Stimulated activated naive CD8-positive, alpha-beta T cell treated with anti-CD3 and anti-CD28 coated beads, Interleukin-15, Interleukin-2, amounts not matched to agents 100 ng/mL and 50 ng/mL, for 24 hours (primary cell): ENCODE data around the gene TOM1L2.
A peak's percentile ranks its signal among the peaks of the same experiment; 100 is the strongest.

Source experiments
- H3K27ac Mint-ChIP-seq: one replicate; pipeline ENCODE4 v1.8.0; 2021; ENCODE audit warnings: mild to moderate bottlenecking, mixed read lengths
- H3K27me3 Mint-ChIP-seq: one replicate; pipeline ENCODE4 v1.8.0; 2021; ENCODE audit warnings: mixed read lengths
- H3K36me3 Mint-ChIP-seq: one replicate; pipeline ENCODE4 v1.8.0; 2021; ENCODE audit warnings: low read depth, mixed read lengths
- H3K4me1 Mint-ChIP-seq: one replicate; pipeline ENCODE4 v1.8.0; 2021; ENCODE audit warnings: low read depth, mixed read lengths
- H3K4me3 Mint-ChIP-seq: one replicate; pipeline ENCODE4 v1.8.0; 2021; ENCODE audit warnings: mild to moderate bottlenecking, mixed read lengths
- H3K9me3 Mint-ChIP-seq: one replicate; pipeline ENCODE4 v1.8.0; 2021; ENCODE audit warnings: mixed read lengths

TOM1L2 gene

DNA sequence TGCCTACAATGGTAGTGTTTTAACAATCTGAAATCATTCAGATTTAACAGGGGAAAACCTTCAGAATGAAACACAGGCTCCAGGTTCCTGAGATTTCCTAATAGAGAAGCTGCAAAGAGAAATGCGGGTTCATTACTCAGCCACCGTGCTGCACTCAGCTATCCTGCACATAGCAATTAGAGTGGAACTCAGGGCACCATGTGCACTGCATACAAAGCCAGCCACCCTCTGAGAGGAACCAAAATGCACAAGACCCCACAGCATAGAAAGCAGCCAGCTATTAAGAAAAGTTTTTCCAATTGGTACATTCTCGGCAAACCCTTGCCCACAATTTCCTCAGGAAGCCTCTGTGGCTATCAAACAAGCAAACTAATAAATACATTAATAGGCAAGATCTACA, 37.4 kb downstream of the TOM1L2 start:
- Mint-ChIP-seq H3K4me3 (no peak overlapping the region), H3K9me3 (no peaks in the 10 kb centered on the region), H3K27me3 (no peaks in the 10 kb centered on the region), H3K36me3 (no peaks in the 10 kb centered on the region), H3K4me1 (peaks cover 31% of the 10 kb centered on the region), H3K27ac (no peak overlapping the region)

DNA sequence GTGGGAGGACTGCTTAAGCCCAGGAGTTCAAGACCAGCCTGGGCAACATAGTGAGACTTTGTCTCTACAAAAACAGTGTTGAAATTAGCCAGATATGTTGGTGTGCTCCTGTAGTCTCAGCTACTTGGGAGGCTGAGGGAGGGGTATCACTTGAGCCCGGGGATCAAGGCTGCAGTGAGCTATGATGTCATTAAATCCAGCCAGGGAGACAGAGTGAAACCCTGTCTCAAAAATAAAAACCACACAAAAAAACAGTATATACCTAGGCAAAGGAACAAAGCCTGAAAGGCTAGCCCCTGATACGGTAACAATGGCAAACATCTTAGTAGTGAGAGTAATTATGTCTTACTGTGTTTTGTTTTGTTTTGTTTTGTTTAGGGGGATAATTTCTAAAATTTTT, 38.0 kb downstream of the TOM1L2 start:
- no peaks in the 10 kb centered on the region for H3K9me3 Mint-ChIP-seq
- H3K27ac Mint-ChIP-seq, result no peak overlapping the region
- H3K27me3 Mint-ChIP-seq, result no peaks in the 10 kb centered on the region
- peaks cover 31% of the 10 kb centered on the region for H3K4me1 Mint-ChIP-seq
- H3K4me3 Mint-ChIP-seq, result no peak overlapping the region
- H3K36me3 Mint-ChIP-seq, result no peaks in the 10 kb centered on the region

DNA sequence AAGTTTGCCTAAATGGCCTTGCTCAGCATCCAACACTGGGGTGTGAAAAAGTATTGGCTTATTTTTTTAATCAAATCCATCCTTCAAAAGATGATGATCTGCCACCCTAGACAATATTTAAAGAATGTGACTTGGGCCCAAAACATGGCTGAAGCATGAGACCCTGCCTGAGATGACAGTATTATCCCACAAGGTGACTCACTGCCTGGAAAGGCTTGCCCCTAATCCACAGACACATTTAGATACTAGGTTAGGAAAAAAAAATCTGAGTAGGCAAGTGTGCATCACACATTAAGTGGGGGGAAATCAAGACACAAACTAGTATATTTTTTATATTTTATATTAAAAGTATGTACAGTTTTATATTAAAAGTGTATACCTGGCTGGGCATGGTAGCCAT, 38.4 kb downstream of the TOM1L2 start:
- no peak overlapping the region for H3K4me3 Mint-ChIP-seq
- no peak overlapping the region for H3K27ac Mint-ChIP-seq
- H3K27me3 Mint-ChIP-seq, result no peaks in the 10 kb centered on the region
- H3K9me3 Mint-ChIP-seq, result no peaks in the 10 kb centered on the region
- H3K36me3 Mint-ChIP-seq, result no peaks in the 10 kb centered on the region
- peaks cover 31% of the 10 kb centered on the region for H3K4me1 Mint-ChIP-seq

DNA sequence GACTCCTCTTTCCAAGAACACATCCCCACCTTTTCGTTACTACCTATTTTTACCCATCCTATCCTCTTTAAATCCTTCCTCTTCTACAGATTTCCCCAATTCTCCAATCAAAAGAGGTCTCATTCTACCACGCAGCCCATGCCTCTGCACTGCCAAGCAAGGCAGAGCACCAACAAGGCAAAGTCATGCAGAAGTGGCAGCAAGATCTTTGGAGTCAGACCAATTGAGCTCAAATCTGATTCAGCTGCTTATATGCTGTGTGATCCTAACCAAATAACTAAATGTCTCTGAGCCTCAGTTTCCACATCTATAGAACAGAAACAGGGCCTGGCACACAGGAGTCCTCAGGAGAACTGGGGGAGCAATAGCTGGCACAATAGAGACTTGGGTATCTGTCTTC, 41.0 kb downstream of the TOM1L2 start:
- H3K36me3 Mint-ChIP-seq, result no peaks in the 10 kb centered on the region
- no peak overlapping the region for H3K27ac Mint-ChIP-seq
- no peak overlapping the region for H3K4me3 Mint-ChIP-seq
- no peaks in the 10 kb centered on the region for H3K27me3 Mint-ChIP-seq
- H3K4me1 Mint-ChIP-seq, result peaks cover 27% of the 10 kb centered on the region
- no peaks in the 10 kb centered on the region for H3K9me3 Mint-ChIP-seq

DNA sequence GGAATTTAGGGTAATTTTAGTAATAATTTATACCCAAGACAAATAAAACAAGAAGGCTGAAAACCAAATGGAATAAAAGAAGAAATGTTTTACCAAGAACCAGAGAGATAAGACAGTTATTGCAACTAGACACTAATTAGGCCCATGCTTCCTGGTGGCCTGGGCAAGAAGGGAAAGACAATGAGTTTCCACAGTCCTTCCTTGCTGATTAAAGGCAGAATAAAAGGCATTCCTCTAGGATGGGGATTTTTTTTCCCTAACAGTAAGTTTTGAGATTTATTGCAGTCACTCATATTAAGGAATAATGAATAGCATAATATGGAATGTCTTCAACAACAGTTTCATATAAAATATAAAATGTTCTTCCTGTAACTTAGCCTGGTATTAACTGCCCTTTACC, 41.5 kb downstream of the TOM1L2 start:
- no peak overlapping the region for H3K4me3 Mint-ChIP-seq
- H3K27ac Mint-ChIP-seq, result no peak overlapping the region

DNA sequence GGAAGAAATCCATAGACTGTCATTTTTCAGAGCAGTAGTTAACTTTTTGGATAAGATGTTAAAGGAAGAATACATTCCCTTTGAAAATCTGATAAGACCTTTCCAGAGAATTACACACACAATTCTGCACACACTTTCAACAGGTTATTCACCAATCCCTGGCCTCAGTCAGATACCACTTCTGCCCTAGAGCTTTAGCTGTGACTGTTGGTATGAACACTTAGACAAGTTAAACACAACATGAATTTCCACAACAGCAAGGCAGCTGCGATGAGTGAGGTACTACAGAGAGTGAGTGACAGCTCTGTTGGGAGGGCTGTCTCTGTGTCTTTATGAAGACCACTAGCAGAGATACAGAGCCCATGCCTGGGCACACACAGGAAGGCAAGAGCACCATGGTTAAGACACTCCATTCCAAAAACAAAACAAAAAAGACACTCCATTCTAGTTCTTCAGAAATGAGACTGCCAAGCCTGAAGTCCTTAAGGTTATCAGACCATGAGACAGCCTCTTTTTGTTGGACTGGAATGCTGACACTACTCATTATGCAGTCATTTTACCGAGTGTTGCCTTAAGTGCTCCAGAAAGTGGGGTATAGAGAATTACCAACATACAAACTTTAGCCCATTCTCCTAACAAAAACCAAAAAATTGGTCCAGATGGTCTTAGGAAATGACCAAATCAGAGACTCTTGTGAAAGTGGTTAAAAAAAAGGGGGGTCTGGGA, 42.4 kb downstream of the TOM1L2 start:
- H3K4me1 Mint-ChIP-seq, result peaks cover 14% of the 10 kb centered on the region
- no peaks in the 10 kb centered on the region for H3K9me3 Mint-ChIP-seq
- no peak overlapping the region for H3K27ac Mint-ChIP-seq
- H3K36me3 Mint-ChIP-seq, result no peaks in the 10 kb centered on the region
- no peak overlapping the region for H3K4me3 Mint-ChIP-seq
- no peaks in the 10 kb centered on the region for H3K27me3 Mint-ChIP-seq

More for the DNA sequence above, 41.5 kb downstream of the TOM1L2 start:
- Mint-ChIP-seq H3K4me1 (peaks cover 22% of the 10 kb centered on the region), H3K36me3 (no peaks in the 10 kb centered on the region), H3K27me3 (no peaks in the 10 kb centered on the region), H3K9me3 (no peaks in the 10 kb centered on the region)

DNA sequence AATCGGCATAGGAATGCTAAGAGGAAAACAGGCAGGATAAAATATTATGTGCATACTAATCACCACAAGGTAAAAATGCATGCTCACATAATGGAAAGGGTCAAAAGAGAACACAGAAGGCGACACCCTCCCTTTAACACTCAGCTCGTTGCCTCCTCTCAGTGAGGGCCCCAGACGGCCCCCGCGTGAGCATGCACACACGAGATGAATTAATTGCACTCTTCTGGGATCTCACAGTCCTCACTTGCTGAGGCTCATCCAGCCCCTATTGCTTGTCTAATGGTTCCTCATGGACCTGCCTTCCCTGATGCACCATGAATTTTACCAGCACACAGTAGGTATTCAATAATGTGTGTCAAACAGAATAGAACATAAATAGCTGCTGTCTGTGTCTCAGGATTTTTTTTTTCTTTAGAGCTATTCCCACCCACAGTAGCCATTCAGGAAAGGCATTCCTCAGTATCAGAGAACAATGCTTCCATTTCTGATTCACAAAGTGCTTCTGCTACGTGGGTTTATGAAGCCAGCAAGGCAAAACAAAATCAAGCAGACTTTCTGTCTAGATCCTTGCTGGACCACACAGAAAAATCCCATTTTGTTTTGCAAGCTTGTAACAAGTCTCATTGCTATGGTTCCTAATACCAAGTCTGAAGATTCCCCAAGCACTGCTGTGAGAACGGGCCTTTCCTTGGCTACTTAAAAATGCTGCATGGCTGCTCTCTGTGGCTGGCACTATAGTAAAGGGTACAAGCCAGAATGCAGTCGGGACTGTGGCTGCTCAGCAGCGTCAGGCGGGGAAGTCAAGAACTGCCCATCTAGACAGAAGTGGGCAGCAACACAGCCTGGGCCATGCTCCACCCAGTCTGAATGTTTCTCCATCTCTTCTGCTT, 43.6 kb downstream of the TOM1L2 start:
- Mint-ChIP-seq H3K36me3 (no peaks in the 10 kb centered on the region), H3K27ac (no peak overlapping the region), H3K4me1 (peaks cover 4% of the 10 kb centered on the region), H3K4me3 (no peak overlapping the region), H3K27me3 (no peaks in the 10 kb centered on the region), H3K9me3 (no peaks in the 10 kb centered on the region)

DNA sequence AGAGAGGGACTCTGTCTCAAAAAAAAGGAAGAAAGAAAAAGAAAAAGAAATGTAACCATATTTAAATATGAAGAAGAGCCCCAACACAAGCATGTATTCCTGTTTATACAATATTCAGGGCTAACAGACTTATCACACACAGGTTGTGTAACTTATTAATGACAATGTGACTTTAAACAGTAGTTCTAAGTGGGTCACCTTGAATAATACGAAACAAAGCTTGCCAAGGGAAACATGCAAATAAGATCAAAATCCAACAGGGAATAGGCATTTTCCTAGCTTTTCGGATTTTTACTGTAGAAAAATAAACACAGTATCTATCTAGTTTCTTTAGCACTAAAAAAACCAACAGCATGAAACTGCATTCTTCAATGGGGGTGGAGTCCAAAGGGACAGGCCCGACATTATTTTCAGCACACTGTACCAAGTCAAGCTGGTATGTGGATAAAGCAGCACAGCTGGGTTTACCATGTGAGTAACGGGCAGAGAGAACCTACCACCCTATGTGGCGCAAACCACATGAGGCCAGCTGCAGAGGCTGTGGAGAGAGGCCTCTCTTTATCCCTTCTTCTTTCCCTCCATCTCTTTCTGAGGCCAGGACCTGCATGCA, 45.3 kb downstream of the TOM1L2 start:
- Mint-ChIP-seq H3K36me3 (no peaks in the 10 kb centered on the region), H3K4me3 (no peak overlapping the region), H3K9me3 (no peaks in the 10 kb centered on the region), H3K4me1 (peaks cover 6% of the 10 kb centered on the region), H3K27me3 (no peaks in the 10 kb centered on the region), H3K27ac (no peak overlapping the region)

DNA sequence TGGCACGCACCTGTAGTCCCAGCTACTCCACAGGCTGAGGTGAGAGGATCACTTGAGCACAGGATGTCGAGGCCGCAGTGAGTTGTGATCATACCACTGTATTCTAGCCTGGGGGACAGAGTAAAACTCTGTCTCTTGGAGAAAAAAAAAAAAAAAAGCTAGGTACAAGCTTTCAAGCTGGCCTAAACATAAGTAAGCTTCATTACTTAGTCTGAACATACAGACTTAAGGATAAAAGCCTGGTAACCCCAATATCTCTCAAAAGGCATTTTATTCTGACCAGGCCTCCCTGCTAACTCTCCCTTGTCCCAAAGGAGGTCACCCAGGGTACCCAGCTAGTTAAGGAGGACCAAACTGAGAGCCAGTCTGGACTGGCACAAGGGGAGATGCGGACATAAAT, 46.2 kb downstream of the TOM1L2 start:
- Mint-ChIP-seq H3K36me3 (no peaks in the 10 kb centered on the region), H3K4me1 (peaks cover 15% of the 10 kb centered on the region), H3K4me3 (no peak overlapping the region), H3K27ac (no peak overlapping the region), H3K9me3 (no peaks in the 10 kb centered on the region), H3K27me3 (no peaks in the 10 kb centered on the region)

DNA sequence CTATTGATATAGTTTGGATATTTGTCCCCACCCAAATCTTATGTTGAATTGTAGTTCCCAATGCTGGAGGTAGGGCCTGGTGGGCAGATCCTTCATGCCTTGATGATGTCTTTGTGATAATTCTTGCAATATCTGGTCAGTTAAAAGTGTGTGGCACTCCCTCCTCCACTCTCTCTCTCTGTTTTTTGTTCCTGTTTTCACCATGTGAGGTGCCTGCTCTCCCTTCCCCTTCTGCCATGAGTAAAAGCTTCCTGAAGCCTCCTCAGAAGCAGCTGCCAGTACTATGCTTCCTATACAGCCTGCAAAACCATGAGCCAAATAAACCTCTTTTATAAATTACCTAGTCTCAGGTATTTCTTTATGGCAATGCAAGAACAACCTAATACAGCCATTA, 47.3 kb downstream of the TOM1L2 start:
- Mint-ChIP-seq H3K9me3 (no peaks in the 10 kb centered on the region), H3K4me3 (no peak overlapping the region), H3K27ac (no peak overlapping the region), H3K27me3 (no peaks in the 10 kb centered on the region), H3K36me3 (no peaks in the 10 kb centered on the region), H3K4me1 (peaks cover 16% of the 10 kb centered on the region)

DNA sequence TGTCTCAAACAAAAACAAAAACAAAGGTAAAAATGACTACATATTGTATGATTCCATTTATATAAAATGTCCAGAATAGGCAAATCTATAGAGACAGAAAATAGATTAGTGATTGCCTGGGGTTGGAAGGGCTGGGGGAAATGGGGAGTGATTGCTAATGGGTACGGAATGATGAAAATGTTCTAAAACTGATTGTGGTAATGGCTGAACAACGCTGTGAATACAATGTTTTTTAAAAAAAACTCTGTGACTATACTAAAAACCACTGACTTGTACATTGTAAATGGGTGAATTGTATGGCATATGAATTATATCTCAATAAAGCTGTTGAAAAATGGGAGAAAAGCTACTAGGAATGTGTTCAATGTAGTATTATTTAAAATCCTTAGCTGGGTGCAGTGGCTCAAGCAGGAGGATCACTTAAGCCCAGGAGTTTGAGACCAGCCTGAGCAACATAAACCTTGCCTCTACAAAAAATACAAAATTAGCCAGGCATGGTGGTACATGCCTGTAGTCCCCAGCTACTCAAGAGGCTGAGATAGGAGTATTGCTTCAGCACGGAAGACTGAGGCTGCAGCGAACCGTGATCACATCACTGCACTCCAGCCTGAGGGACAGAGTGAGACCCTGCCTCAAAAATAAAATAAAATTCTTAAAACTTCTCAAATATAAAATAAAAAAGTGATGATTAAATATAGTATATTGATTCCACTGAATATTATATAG, 47.9 kb downstream of the TOM1L2 start:
- no peak overlapping the region for H3K27ac Mint-ChIP-seq
- no peaks in the 10 kb centered on the region for H3K36me3 Mint-ChIP-seq
- H3K9me3 Mint-ChIP-seq, result no peaks in the 10 kb centered on the region
- no peaks in the 10 kb centered on the region for H3K27me3 Mint-ChIP-seq
- H3K4me1 Mint-ChIP-seq, result peaks cover 18% of the 10 kb centered on the region
- H3K4me3 Mint-ChIP-seq, result no peak overlapping the region

DNA sequence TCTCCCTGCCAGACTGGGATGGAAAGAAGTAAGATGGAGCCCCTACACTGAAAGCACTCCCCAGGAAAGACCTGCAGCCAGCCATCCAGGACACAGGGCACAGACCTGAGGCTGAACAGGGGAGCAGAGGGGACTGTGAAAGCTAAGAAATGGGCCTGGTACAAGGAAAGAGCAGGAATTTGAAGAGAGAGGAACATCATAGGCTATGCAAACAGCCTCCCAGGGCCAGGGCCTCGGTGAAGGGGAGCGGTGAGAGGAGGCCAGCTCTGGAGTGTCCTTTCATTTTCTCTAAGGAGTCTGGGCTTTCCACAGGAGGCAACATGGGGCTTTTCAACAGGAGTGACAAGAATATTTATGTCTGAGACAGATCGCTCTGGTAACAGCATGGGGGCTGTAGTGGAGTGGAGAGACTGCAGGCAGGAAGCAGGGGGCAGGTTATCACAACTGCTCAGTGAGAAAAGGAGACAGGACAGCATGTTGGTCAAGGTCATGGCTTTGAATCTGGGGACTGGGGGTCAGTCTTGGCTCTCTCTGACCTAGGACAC, 50.1 kb downstream of the TOM1L2 start:
- no peaks in the 10 kb centered on the region for H3K9me3 Mint-ChIP-seq
- H3K4me3 Mint-ChIP-seq, result no peak overlapping the region
- H3K27ac Mint-ChIP-seq, result peak overlapping the region; percentile 3
- peaks cover 20% of the 10 kb centered on the region for H3K4me1 Mint-ChIP-seq
- no peaks in the 10 kb centered on the region for H3K27me3 Mint-ChIP-seq
- H3K36me3 Mint-ChIP-seq, result no peaks in the 10 kb centered on the region

DNA sequence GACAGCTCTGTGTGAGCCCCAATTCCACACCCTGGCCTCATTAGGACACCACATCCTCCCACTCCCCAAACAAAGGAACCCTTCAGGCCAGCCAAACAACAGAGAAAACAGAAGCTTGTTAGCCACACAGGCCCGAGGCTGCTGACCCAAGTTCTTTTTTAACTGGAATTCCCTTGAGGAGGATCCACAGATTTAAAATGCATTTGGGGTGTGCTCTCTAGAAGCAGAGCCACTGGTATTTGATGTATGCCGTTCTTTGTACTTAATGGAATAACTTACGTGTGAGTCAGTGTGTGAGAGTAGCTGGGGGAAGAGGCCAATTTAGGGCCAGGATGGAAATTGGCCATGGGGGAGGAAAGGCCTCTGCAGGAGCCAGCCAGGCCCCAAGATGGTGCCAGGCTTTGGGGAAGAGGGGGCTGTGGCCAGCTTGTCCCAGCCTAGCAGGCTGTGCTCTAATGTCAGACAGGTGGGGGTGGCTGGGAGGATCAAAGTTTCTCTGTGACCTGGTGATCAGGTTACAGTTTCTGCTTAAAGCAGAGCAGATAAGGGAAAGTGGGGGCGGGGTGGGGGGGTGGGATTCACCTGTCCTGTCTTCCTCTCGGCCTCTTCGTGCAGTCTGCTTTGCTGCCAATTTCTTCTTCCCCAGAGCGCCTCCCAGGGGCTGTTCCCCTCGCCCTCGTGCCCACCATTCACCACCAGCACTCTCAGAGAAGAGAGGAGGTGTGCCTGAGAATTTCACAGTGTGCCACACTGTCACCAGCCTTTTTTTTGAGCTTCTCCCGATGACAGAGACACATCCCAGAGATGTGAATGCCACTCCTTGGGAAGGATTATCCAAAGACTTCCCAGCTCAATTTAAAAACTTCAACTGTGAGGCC, 50.8 kb downstream of the TOM1L2 start:
- Mint-ChIP-seq H3K36me3 (no peaks in the 10 kb centered on the region), H3K9me3 (no peaks in the 10 kb centered on the region), H3K27me3 (no peaks in the 10 kb centered on the region), H3K27ac (peak overlapping the region; percentile 15), H3K4me3 (no peak overlapping the region), H3K4me1 (peaks cover 20% of the 10 kb centered on the region)
